ENCODE data around the gene PRKAG2. TPM values are rescaled to one million over a fixed set of nuclear protein-coding genes. Genes with fewer than 3 reads are reported as not detected.
"Not testable (repeated sequence)": the region's sequence is repeated elsewhere in the genome, so short reads cannot be mapped to it uniquely, and the experiment has no call there.

Gene PRKAG2
- total RNA-seq, 1 experiment from 2014 or later = 18.9 TPM

GRCh38 chr7:151790830-151791620, 85.9 kb downstream of the PRKAG2 start:
- no peak for DNase-seq (ENCODE audit: low read depth)

- DNase-seq (ENCODE audit: low read depth) = no peak
Measured at GRCh38 chr7:151790095-151790829, 86.7 kb downstream of the PRKAG2 start.

DNA sequence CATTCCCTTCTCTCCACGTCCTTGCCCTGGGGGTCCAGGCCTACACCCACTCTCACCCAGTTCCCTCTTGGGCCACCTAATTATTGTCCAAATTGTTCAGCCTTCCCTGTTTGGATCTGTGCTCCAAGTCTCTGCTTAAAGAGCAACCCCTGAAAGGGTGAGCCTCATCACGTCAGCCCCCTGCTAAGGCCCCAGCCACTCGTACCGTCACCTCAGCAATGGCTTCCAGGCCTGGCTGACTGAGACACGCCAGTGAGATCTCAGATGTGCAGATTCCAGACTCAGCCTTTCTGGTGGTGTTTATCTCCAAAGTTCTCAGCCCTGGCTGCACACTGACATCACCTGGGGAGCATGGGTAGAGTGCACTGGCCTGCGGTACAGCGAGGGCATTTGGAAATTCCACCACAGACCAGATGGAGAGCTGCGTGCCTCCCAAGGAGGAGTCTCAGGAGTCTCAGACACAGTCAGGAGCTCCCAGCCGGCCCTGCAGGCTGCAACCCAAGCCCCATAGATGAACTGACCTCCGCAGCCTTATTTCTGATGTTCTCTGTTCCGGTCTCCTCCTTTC, 87.5 kb downstream of the PRKAG2 start:
- DNase-seq (ENCODE audit: low read depth) = no peak

- DNase-seq (ENCODE audit: low read depth) = no peak
Measured at GRCh38 chr7:151787348-151787747, 89.6 kb downstream of the PRKAG2 start.

DNA sequence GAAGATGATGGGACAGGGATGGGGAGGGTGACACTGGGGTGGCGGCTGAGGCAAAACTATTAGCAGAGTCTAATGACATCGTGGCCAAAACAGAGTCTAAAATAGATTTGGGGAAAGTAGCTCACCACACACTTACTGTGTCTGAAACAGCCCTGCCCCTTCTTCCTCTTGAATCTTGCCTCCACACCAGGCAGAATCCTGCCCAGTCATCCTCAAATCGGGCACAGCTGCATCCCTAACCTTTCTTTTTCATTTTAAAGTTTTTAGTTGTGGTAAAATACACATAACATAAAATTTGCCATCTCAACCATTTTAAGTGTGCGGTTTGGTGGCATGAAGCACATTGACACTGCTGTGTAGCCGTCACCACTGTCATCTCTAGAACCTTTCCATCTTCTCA, 90.0 kb downstream of the PRKAG2 start:
- DNase-seq (ENCODE audit: low read depth) = no peak

GRCh38 chr7:151786241-151786640, 90.7 kb downstream of the PRKAG2 start:
- no peak for DNase-seq (ENCODE audit: low read depth)

GRCh38 chr7:151785681-151785965, 91.3 kb downstream of the PRKAG2 start:
- no peak for DNase-seq (ENCODE audit: low read depth)

DNA sequence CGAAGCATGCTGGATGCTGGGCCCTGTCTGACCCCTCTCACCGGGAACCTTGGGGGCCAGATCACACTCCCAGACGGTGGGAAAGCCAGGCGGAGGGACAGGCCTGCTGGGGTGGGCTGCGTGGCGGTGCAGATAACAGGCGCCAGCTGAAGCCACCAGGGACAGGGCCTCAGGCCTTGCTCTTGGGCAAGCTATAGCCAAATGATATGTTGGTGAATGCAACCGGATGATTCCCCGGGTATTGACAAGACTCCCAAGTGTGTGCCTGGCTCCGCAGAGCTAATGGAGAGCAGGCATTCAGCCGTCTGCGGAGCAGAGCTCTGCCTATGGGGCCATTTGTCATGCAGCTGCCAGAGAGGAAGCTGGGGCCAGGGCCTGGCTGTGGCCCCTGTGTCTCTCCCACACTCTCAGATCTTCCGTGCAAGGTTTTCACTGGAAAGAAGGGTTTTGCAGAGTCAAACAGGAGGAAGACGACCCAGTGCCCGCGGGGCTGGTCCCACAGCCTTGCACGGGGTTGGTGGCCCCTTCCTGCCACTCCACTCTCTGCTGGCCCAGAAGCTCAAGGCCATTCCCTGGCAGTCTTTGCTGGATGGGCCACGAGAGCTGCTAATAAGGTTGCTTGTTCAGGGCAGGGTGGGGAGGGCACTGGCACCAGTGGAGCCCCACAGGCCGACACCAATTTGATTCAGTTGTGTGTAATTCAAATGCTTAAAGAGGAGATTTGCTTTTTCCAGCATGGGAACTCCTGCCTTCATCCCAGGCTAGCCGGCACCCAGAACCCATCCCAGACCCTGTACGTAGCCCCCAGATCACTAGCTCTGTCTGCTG, 91.8 kb downstream of the PRKAG2 start:
- DNase-seq (ENCODE audit: low read depth) = no peak

DNA sequence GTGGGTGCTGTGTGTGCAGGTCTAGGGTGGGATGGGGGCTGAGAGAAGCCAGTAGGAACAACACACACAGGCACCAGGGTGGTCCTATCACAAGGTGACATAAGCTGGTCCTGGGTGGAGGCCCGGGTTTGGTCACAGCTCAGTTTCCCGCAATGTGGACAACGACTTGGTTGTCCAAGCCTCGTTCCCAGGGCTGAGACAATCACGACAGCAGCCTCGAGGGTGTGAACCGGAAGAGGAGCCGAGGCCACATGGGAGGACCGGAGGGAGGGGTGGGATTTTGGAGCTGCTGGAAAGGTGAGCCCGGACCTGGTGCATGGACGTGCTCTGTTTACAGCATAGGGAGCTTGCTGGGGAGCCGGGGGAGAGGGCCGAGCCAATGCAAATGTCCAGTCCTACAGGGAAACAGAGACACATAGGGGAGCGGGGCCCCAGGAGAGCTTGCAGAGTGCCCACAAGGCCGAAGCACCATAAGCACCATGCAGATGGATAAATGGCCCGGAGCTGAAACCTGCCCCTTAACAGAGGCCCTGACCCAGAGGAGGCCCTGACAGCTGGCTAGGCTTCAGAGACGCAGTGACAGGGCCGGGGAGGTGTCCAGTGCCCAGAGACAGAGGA, 92.8 kb downstream of the PRKAG2 start:
- no peak for DNase-seq (ENCODE audit: low read depth)

- DNase-seq (ENCODE audit: low read depth) = peak; percentile 33
Measured at GRCh38 chr7:151782598-151783448, 94.1 kb downstream of the PRKAG2 start.

DNA sequence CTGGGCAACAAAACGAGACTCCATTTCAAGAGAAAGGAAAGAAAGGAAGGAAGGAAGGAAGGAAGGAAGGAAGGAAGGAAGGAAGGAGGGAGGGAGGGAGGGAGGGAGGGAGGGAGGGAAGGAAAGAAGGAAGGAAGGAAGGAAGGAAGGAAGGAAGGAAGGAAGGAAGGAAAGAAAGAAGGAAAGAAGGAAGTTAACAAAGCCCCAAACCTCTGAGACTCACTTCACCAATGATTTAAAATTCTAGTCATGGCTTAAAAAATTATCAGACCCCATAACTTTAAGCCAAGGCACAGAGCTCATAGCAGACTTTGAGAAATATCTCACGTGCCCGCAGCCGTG, 94.7 kb downstream of the PRKAG2 start:
- DNase-seq (ENCODE audit: low read depth) = not testable (repeated sequence)

DNA sequence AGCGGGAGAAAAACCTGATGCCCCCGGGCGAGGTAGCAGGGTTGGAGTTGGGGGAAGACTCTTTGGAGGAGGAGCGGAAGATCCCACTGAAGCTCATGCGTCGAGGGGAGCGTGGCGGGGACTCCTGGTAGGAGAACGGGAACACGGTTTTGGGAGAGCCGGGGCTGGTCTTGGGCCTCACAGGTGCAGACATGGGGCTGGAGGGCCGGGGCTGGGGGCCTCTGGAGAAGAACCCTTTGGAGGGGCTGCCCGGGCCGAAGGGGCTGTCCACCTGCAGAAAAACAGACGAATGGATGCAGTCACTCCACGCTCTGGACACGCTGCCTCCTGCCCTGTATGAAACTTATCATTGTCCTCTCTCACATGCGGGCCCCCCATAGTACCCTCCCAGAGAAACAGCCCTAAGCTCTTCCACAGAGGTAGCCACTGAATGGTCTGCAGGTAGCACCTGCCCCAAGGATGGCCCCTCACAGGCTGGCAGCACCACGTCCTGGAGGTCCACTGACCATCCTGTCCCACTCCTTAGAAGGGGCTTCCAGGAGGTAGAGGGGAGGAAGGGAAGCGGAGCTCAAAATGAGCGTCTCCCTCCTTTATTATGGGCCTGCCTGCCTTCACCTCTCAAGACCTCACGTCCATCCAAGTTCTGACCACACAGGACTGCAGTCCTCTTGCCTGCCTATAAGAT, 95.6 kb downstream of the PRKAG2 start:
- no peak for DNase-seq (ENCODE audit: low read depth)

GRCh38 chr7:151780631-151781030, 96.3 kb downstream of the PRKAG2 start:
- DNase-seq (ENCODE audit: low read depth) = no peak

DNA sequence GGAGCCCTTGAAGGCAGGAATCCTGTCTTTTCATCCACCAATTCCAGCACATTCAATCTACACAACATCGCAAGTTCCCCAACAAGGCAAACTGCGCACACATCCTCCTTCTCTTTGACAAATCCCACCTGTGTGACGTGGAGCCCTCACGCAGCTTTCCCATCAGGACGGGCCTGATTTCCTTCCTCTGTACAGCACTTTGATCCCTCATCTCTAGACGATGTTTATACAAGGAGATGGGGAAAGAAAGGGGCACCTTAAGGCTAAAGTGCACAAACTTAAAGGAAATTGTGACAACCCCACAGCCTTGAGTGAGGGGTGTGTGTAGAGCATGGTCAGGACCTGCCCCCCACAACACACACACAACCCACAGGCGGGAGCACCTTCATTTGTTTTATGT, 97.2 kb downstream of the PRKAG2 start:
- no peak for DNase-seq (ENCODE audit: low read depth)

DNA sequence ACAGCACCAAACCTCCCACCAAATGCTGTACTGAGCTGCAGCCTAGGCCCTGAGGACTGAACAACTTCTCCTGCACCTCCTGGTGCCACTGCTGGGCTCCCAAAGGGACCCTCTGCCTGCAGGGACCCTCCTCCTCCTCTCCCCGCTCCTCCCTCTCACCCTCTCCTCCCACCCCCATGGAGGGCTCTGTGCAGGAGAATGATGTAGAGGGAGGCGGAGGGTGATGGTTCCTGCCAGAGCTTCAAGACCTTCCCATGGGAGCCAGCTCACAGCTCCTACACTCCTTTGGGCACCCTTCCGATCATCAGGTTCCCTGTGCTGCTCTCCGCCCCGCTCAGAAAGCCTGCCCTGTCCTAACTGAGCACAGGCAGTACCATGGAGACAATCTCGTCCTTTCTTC, 97.7 kb downstream of the PRKAG2 start:
- no peak for DNase-seq (ENCODE audit: low read depth)

DNA sequence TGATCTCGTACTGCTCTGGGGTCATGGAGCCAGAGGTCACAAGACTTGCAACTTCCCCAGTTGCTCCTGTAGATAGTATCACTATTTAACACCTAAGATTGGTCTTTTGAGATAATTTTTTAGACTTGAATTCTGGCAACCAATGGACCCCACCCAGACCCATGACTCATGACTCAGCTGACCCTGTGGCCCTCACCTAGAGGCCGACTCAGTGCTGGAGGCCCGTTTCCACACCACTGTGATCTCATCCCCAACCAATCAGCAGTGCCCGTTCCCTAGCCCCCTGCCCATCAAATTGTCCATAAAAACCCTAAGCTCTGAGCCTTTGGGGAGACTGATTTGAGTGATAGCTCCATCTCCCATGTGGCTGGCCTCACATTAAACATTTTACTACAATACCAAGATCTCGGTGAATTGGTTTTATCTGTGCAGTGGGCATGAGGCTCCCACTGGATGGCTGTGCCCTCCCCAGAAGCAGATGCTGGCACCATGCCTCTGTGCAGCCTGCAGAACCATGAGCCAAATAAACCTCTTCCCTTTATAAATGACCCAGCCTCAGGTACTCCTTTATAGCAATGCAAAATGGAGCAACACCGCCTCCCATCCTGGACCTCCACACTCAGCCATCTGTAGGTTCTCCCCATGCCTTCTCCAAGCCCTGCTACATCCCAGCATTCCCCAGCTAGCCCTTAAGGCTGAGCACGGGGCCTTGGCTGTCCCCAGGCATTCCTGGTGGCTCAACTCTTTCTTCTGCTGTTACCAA, 98.8 kb downstream of the PRKAG2 start:
- no peak for DNase-seq (ENCODE audit: low read depth)

DNA sequence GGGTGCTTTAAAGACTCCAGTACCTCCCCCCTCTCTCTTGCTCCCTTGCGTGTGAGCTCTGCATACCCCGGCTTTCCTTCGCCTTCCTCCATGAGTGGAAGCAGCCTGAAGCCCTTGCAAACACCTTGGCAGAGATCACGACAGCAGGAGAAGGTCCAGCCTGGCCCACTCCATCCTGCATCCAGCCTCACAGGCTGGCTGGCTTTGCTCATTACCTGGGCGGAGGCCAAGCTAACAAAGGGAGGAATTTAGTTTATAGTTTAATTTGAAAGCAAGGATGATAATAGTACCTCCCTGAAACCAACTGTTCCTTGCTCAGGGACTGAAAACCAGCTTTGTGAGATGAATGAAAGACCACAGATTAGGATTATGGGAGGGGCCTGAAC, 99.4 kb downstream of the PRKAG2 start:
- DNase-seq (ENCODE audit: low read depth) = no peak

- DNase-seq (ENCODE audit: low read depth) = no peak
Measured at GRCh38 chr7:151776876-151777494, 99.9 kb downstream of the PRKAG2 start.

GRCh38 chr7:151776446-151776845, 100.5 kb downstream of the PRKAG2 start:
- DNase-seq (ENCODE audit: low read depth) = no peak

All from HT1080 (cell line).